Measurements from ENCODE around the gene IKZF3. TPM values are rescaled to one million over a fixed set of nuclear protein-coding genes. Genes with fewer than 3 reads are reported as not detected.

Gene IKZF3
- total RNA-seq, 2 donors from 2014 or later = 1.6 TPM

DNA sequence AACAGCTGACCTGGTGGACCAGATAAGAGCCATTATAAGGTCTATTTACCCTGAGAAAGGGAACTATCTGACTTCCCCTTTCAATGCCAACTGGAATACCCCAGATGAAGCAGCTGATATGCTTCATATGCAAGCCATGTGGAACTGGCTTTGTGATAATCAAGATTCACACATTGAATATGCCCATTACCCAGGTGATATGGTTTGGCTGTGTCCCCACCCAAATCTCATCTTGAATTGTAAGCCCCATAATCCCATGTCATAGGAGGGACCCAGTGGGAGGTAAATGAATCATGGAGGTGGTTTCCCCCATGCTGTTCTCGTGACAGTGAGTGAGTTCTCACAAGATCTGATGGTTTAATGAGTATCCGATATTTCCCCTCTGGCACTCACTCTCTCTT lies 42.1 kb downstream of the IKZF3 start:
- no peak for DNase-seq (ENCODE audit: low spot score)
- intact Hi-C loops (cut with DNase I) = no loop called here

DNA sequence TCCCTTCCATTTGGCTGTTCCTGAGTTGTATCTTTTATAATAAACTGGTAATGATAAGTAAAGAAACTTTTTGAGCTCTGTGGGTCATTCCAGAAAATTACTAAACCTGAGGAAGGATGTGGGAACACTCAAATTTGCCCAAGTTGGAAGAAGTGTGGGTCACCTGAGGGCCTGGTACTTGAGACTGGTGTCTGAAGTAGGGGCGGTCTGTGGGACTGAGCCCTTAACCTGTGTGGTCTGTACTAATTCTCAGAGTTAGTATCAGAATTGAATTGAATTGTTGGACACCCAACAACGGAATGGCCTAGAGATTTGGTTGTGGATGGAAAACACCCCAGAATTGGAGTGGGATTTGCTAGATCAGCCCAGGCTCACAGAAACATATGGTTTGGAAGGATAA lies 43.1 kb downstream of the IKZF3 start:
- intact Hi-C loops (cut with DNase I) = no loop called here
- no peak for DNase-seq (ENCODE audit: low spot score)

DNA sequence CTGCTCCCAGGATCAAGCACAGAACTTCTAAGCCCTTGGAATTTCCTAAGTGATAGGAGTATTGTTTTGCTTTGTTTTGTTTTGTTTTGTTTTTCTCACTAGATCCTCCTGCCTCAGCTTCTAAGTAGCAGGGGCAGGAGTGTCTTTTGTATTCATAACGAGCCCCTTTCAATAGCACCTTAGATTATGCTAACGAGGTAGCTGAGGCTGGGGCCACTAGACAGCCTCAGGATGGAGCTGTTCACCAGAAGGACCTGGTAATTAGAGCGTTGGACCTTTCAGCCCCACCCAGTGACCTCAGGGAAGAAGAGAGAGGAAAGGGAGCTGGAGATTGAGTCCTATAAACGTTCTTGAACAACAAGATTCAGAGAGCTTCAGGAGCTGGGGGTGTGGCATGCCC lies 43.6 kb downstream of the IKZF3 start:
- no peak for DNase-seq (ENCODE audit: low spot score)
- intact Hi-C loops (cut with DNase I) = no loop called here

DNA sequence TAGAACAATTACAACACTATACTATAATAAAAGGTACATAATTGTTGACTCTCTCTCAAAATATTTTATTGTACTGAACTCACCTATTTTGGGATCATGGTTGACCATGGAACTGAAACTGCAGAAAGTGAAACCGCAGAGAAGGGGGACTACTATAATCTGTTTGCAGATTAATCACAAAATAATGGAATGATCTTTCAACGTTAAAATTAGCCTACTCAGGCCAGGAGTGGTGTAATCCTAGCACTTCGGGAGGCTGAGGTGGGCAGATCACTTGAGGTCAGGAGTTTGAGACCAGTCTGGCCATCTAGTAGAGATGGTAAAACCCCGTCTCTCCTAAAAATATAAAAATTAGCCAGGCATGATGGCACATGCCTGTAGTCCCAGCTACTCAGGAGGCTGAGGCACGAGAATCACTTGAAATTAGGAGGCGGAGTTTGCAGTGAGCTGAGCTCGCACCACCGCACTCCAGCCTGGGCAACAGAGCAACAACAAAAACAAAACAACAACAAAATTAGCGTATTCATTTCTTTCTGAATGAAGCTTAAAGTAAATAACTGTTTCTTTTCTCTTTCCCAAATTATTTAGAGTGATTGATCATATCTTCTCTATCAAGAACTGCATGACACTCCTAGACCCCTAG lies 45.6 kb downstream of the IKZF3 start:
- intact Hi-C loops (cut with DNase I) = no loop called here
- DNase-seq (ENCODE audit: low spot score) = no peak

DNA sequence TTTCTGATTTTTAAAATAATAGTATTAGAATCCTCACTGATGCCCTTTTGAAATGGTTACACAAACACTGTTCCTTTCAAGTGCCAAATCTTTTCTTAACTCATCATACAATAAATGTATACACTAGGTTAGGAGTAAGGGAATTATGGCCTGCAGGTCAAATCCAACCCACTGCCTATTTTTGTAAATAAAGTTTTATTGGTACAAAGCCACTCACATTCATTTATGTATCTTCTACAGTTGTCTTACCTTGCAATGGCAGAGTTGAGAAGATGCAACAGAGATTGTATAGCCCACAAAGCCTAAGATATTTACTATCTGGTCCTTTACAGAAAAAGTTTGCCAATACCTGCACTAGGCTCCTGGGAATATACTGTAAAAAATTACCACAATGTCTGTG lies 47.8 kb downstream of the IKZF3 start:
- intact Hi-C loops (cut with DNase I) = no loop called here
- no peak for DNase-seq (ENCODE audit: low spot score)

- intact Hi-C loops (cut with DNase I) = no loop called here
These were observed 49.6 kb downstream of the IKZF3 start for GRCh38 chr17:39814497-39814896.

DNA sequence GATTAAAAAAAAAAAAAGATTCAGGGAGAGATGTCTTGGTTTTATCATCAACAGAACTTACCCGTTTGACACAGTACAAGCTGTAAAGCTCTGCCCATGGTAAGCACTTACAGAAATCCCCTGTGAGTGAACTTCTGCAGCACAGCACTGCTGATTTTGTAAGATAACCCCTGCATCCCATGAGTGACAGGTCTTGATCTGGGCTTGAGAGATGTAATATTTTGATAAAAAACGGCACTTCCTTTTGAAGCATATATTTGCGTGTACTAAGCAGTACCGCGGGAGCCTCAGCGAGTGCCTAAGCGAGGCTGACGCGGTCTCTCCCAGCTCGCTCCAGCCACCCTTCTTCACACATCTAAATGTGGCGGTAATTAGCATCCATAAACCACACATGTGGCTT lies 50.5 kb downstream of the IKZF3 start:
- intact Hi-C loops (cut with DNase I) = no loop called here
- DNase-seq (ENCODE audit: low spot score) = no peak

More at GRCh38 chr17:39814497-39814896, 49.6 kb downstream of the IKZF3 start:
- no peak for DNase-seq (ENCODE audit: low spot score)

- DNase-seq (ENCODE audit: low spot score) = no peak
- intact Hi-C loops (cut with DNase I) = no loop called here
These were observed 51.6 kb downstream of the IKZF3 start for GRCh38 chr17:39812466-39812865.

DNA sequence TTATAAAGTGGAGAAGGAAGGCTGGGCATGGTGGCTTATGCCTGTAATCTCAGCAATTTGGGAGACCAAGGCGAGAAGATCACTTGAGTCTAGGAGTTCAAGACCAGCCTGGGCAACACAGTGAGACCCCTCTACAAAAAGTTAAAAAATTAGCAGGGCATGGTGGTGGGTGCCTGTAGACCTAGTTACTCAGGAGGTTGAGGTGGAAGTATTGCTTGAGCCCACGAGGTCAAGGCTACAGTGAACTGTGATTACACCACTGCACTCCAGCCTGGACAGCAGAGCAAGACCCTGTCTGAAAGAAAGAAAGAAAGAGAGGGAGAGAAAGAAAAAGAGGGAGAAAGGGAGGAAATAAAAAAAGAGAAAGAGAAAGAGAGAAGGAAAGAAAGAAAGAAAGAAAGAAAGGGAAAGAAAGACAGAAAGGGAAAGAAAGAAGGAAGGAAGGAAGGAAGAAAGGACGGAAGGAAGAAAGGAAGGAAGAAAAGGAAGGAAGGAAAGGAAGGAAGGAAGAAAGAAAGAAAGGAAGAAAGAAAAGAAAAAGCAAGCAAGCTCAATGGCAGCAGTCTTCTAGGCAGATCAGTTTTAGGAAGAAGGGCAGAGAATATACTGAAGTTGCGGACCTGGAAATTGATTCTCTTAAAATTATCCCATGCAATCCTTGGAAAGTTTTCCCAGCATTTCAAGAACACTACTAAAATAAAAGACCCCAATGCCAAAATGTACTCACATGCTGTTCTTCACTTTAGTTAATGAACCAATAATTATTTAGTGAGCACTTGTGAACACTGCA lies 53.0 kb downstream of the IKZF3 start:
- intact Hi-C loops (cut with DNase I) = no loop called here
- no peak for DNase-seq (ENCODE audit: low spot score)

DNA sequence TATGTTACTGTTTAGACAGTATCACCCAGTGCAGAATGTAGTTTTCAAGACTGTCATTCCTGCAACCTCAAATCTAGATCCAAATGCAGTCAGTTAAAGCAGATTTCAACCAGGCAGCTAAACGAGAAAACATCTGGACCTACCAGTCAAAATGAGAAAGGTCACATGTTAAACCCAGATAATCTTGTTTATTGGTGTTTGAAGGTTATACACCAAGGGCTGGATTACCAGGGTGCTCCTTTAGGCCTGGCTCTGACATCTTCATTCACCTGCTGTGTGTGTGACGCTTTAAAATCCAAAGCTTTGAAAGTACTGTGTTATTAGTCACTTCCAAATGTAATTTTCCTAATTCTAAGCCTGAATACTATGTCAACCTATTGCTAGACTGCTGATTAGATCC lies 54.9 kb downstream of the IKZF3 start:
- no peak for DNase-seq (ENCODE audit: low spot score)
- intact Hi-C loops (cut with DNase I) = no loop called here

GRCh38 chr17:39808409-39808997 lies 55.6 kb downstream of the IKZF3 start:
- no peak for DNase-seq (ENCODE audit: low spot score)
- intact Hi-C loops (cut with DNase I) = no loop called here

DNA sequence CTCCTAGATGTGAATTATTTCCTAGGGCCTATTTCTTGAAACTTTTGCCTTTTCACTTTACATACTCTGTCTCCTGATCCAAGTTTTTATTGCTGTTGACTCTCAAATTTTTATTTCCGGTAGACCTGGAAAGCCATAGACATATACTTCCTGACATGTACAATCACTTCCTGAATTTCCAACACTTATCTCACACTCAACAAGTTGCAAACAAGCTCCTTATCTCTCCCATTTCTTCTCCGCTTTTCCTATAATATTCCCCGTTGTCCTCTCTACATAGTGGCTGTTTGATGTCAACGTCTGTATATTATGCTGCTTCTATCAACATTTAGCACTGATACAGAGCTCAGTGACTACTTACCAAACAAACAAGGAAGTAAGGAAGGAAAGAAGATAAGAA lies 59.3 kb downstream of the IKZF3 start:
- no peak for DNase-seq (ENCODE audit: low spot score)
- intact Hi-C loops (cut with DNase I) = no loop called here

- intact Hi-C loops (cut with DNase I) = no loop called here
- DNase-seq (ENCODE audit: low spot score) = no peak
These were observed 63.1 kb downstream of the IKZF3 start for GRCh38 chr17:39801055-39801454.

GRCh38 chr17:39800540-39800939 lies 63.6 kb downstream of the IKZF3 start:
- DNase-seq (ENCODE audit: low spot score) = no peak
- intact Hi-C loops (cut with DNase I) = no loop called here

- DNase-seq (ENCODE audit: low spot score) = no peak
- intact Hi-C loops (cut with DNase I) = no loop called here
These were observed 64.7 kb downstream of the IKZF3 start for GRCh38 chr17:39799395-39799794.

GRCh38 chr17:39794249-39794970 lies 69.7 kb downstream of the IKZF3 start:
- intact Hi-C loops (cut with DNase I) = no loop called here
- DNase-seq (ENCODE audit: low spot score) = no peak

DNA sequence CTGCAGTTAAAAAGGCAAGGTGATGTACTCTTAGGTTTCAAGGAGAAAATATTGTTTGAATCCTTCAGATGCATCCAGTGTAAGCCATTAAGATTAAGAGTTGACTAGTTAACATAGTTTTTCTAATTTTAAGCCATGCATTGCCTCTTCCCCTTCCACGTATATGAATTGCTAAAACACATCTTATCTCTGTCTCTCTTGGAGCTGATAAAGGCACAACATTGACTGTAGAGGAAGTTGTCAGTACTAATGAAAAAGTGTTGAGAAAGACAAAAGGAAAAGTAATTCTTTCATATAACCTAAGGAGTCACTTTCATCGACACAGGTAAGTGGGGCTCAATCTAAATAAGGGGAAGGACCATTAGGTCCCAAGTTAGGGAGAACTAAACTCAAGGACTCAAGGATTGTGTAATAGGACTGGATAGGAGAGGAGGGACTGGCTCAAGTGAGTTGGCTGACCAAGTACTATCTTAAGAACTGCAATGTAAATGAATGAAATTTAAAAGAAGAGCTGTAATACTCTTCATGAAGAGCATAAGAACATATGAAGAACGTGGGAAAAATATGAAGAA lies 70.7 kb downstream of the IKZF3 start:
- intact Hi-C loops (cut with DNase I) = no loop called here

DNA sequence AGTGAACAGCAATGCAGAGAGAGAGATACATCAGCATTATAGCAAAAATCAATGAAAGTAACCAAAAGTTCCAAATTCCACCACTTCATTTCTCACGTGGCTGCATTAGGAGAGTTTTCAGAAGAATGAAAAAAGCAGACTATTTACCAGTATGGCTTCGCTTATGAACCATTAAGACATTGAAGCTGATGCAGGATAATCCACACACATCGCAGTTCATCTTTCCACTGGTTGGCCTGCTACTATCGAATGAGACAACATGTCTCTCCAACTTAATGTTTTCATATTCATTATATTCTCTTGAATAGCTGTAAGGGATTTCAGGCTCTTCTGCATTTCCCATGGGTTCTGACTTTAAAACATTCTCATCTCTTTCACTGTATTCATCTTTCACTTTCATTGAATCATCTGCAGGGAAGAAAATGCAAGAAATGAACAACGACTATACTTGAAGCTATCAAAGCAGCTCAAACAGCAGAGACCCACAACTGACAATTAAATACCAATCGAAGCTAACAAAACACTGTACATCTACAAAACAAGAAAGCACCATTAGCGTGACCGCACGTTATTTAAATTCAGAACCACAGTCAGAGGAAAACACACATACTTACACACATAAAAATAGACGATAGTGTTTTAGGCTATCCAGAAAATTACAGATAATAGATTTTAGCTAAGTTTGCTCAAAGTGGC lies 71.4 kb downstream of the IKZF3 start:
- DNase-seq (ENCODE audit: low spot score) = no peak
- intact Hi-C loops (cut with DNase I) = no loop called here

More for the DNA sequence above, 70.7 kb downstream of the IKZF3 start:
- no peak for DNase-seq (ENCODE audit: low spot score)
